GM21529 (cell line): ENCODE measurements around the gene OVCA2.
A peak's percentile ranks its signal among the peaks of the same experiment; 100 is the strongest.
"Not testable (repeated sequence)": the region's sequence is repeated elsewhere in the genome, so short reads cannot be mapped to it uniquely, and the experiment has no call there.

ENCODE experiments used
- ATAC-seq: cut with Tn5 transposase; IDR thresholded peaks from one replicate; pipeline ENCODE4 v1.9.1; 2021; ENCODE audit not compliant: unreplicated experiment

Gene OVCA2

DNA sequence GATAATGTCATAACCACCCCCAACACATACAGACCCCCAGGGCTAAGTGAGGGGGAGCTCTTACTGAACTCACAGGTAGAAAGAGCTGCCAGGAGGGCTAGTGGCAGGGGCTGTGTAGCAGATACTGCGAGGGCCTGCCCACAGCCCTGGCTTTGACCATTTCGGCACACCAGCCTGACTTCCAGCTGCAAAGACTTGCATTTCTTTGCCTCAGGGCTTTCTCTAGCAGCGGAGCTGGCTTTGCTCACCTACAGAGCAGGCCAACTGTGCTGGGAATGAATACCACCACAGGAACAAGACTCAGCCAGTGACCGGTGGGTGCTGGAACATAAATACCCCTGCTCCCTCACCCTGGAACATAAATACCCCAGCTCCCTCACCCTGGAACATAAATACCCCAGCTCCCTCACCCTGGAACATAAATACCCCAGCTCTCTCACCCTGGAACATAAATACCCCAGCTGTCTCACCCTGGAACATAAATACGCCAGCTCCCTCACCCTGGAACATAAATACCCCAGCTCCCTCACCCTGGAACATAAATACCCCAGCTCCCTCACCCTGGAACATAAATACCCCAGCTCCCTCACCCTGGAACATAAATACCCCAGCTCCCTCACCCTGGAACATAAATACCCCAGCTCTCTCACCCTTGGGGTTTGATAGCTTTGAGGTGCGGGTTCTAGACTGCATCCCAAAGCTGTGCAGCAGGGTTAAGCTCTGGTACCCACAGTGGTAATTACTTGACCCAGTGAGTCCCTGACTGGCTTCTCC, 28.4 kb upstream of the OVCA2 start:
- not testable (repeated sequence) for ATAC-seq

DNA sequence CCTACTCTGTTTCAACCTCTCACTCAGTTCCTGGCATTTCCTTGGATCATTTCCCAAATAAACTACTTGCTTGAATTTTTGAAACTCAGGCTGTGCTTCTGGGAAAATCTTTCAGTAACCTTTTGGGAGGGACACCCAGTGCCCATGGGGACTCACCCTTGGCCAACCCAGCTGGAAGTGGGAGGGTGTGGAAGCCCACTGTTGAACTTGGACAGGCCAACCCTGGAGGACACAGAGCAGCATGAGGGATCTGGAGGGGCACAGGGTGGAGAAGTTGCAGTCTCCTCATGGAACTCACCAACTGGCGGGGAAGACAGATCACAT, 27.9 kb upstream of the OVCA2 start:
- no peak for ATAC-seq

GRCh38 chr17:2015314-2015713, 26.5 kb upstream of the OVCA2 start:
- ATAC-seq, result no peak

GRCh38 chr17:2016494-2016893, 25.3 kb upstream of the OVCA2 start:
- no peak for ATAC-seq

GRCh38 chr17:2017274-2017941, 24.4 kb upstream of the OVCA2 start:
- no peak for ATAC-seq

- ATAC-seq, result no peak
These were observed 22.9 kb upstream of the OVCA2 start for GRCh38 chr17:2018716-2019510.

- no peak for ATAC-seq
These were observed 22.1 kb upstream of the OVCA2 start for GRCh38 chr17:2019723-2020122.

DNA sequence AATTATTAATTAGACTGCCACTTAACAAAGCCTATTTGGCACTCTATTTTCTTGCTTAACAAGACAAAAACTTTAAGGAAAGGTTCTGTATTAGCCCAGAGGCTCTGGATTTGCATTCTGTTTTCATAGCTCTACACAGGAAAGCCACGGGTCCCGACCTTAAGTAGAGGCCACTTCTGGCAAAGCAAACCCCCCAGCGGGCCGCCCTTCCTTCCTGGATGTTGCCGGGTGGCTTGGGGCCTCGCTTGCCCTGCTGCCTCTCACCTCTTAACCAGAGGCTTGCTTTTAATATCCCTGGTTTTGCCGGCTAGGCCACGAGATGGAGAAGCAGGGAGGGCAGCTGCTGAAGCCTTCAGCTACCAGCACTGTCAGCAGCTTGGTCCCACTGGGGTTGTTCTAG, 21.1 kb upstream of the OVCA2 start:
- no peak for ATAC-seq

DNA sequence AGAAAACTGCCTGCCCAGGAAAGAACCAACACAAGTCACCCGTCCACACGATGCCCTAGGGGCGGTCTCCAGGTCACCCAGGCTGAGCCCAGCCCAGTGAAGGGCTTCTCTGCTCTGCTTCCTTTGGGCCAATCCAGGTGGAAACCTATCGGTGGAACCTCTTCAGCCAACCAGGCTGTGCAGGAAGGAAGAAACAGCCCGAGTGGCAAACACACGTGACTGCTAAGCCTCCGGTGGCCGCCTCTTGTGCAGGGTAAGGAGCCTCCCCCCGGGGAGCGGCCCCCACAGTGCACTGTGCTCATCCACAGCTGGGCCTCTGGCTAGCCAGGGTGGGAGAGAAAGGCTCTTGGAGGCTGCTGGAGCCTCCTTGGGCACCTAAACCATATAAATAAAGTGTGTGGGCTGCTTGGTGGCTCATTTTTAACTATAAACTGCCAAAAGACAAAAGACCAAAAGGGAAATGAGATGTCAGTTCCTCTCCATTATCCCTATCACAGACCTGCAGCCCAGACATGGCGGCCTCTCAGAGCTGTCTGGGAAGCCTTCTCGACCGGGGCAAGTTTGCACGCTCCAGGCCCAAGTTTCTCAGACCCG, 19.1 kb upstream of the OVCA2 start:
- ATAC-seq, result no peak

GRCh38 chr17:2023256-2023655, 18.6 kb upstream of the OVCA2 start:
- ATAC-seq, result no peak

- no peak for ATAC-seq
These were observed 17.9 kb upstream of the OVCA2 start for GRCh38 chr17:2023692-2024571.

DNA sequence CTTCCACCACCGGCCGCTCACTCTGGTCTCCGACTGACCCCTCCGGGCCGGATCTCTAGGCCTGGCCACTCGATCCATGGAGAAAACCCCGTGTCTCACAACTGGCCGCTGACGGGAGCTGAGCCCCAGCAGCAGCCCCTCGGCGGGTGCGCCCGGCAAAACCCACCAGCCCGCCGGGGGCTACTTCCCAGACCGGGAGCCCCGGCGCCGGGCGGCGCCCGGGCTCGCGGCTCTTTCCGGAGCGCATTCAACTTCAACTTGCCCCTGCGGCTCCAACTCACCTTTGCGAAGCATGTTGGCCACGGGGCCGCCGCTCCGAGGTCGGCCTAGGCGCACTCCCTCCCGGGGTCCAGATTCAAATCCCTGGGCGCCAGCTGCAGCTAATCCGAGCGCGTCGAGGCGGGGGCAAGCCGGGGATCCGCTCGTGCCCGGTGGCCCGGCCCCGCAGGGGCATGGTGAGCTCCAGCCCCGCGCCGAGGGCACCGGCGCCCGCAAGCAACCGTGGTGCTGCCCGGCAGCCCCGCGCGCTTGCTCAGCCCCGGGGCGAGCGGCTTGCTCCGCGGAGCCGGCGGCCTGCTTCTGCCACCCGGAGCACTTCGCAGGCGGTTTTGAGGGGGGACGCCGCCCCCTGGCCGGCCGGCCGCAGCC, 17.1 kb upstream of the OVCA2 start:
- ATAC-seq, result no peak

DNA sequence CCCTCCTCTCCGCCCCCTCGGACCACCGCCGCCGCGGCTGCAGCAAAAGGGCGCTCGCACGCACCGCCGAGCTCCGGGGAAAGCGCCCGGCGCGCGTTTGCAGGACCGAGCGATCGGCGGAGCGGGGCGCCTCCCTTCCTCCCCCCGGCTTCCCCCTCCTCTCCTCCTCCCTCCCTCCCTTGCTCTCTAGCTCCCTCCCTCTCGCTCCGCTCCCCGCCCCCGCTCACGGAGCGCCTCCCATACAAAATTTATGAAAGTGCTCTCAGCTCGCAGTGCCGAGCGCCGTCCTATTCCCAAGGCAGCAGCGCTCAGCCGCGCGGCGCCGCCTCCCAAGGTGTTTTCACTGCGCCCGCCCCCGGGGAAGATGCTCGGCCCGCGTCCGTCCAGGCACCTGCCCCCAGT, 16.6 kb upstream of the OVCA2 start, which contains the start of gene RTN4RL1:
TSS of gene RTN4RL1 (minus strand) at position 115 of the 402 bp plus-strand sequence. CDS start 469 bp downstream, outside the sequence.
- no peak for ATAC-seq

DNA sequence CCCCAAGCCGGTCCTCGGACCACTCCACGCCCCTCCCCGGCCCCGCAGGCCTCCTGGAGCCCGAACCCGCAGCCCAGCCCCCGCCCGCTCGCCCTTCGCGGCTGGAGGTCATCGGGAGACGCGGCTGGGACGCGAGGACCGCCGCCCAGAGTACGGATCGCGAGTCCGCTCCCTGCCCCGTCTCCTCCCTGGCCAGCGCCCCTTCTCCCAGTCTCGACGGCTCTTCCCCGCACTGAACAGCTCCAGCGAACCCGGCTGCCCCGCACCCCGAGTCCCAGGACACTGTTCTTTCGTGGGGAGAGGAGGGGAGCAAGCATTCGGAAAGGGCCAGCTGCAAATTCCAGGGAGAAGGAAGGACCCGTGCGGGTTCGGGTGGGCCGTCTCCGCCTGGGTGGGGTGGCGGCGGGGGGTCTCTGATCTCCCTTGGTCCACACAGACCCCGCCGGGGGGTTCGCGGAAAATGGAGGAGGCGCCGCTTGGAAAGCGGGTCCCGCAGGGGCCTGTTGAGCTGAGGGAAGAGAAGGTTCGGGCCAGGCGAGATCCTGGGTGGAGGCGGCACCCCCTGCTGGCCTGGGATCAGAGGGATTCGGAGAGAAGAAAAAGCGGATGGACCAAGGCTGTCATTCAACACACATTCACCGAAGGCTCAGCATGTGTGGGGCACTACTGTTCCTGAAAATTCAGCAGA, 16.1 kb upstream of the OVCA2 start:
- ATAC-seq, result no peak

GRCh38 chr17:2027528-2028233, 14.1 kb upstream of the OVCA2 start:
- no peak for ATAC-seq

DNA sequence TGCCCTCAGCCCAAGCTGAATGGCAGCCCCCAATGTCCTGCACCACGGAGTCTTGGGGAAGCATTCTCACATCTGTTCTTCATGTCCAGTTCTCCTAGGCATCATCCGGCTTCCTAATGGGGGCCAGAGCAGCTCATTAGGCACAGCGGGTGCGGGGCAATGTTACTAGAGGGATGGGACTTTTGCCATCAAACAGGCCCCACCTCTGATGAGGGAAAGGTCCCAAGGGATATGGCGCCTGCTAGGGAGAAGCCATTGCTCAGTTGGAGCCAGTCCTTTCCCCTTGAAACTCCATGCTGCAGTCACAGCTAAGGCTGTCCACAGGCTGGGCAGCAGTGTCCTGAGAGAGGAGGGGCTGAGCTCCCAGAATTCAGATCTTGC, 13.6 kb upstream of the OVCA2 start:
- ATAC-seq, result no peak

DNA sequence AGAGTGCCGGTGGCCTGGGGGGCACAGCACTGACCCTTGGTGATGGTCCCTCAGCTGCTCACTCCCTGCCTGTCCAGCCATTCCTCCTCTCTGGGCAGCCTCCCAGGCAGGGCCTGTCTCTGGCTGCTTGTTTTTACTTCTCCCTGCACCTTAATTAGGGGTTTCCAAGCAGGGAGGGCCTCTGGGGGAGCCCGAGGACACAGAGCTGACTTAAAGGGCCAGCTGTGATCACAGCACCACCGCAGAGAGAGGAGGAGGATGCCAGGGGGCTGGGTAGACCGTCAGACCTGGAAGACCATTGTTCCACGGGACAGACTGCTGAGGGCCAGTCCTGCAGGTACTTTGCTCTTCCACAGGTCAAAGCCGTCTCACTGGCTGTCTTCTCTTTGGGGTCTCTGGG, 13.1 kb upstream of the OVCA2 start:
- ATAC-seq, result no peak

GRCh38 chr17:2029911-2030778, 11.7 kb upstream of the OVCA2 start, which contains the start of gene DPH1:
Gene DPH1, plus strand, starts transcription at chr17:2030153. Its CDS starts 17 bp downstream, at chr17:2030170.
- ATAC-seq, result peak; percentile 82
